GM12801 (cell line): ENCODE results near the gene FRAS1.

Experiments used
- TF ChIP-seq, protein P1 (sequence below): IDR thresholded peaks from one replicate; pipeline ENCODE4 v1.5.1; 2011; ENCODE audit warnings: control low read depth; ENCODE audit not compliant: insufficient read length; ENCODE audit errors: extremely low read depth

Gene FRAS1

DNA sequence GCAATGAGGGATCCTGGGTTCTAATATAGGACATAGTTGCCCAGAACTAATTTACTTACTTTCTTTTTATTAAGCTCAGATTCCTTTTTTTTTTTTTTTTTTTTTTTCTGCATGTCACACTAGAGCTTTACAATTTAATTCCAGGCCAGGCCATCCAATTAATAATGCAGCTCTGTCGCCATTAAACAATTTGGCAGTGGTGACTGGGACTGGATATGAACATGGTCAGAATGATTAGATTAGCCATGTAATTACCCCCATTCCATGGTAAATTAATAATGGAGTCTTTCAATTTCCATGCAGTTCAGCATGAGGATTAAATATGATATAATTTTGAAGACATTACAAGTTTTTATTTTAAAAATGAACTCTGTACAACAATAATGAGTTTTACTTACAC lies 267.5 kb downstream of the FRAS1 start:
- TF ChIP-seq, protein P1, sequence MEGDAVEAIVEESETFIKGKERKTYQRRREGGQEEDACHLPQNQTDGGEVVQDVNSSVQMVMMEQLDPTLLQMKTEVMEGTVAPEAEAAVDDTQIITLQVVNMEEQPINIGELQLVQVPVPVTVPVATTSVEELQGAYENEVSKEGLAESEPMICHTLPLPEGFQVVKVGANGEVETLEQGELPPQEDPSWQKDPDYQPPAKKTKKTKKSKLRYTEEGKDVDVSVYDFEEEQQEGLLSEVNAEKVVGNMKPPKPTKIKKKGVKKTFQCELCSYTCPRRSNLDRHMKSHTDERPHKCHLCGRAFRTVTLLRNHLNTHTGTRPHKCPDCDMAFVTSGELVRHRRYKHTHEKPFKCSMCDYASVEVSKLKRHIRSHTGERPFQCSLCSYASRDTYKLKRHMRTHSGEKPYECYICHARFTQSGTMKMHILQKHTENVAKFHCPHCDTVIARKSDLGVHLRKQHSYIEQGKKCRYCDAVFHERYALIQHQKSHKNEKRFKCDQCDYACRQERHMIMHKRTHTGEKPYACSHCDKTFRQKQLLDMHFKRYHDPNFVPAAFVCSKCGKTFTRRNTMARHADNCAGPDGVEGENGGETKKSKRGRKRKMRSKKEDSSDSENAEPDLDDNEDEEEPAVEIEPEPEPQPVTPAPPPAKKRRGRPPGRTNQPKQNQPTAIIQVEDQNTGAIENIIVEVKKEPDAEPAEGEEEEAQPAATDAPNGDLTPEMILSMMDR: no peak

- TF ChIP-seq, protein P1: no peak
These were observed 268.4 kb downstream of the FRAS1 start for GRCh38 chr4:78325271-78326157.

GRCh38 chr4:78331186-78331585 lies 274.1 kb downstream of the FRAS1 start:
- TF ChIP-seq, protein P1: no peak

DNA sequence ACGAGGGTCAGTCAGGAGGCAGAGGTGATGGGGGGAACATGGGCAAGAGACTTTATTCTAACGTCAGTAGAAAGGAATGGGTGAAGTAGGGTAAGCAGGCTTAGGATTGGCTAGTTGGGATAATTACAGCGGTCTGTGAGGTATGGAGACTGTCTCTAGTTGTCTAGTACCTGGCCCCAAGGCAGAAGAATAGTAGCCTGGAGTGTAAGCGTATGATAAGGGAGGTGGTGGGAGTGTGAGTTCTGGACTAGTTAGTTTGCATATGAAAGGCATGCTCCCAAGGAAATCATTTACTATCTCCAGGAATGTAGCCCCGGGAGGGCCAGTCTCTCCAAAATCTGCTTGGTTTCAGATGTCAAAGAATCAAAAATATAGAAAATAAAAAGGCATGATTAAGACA lies 274.8 kb downstream of the FRAS1 start:
- TF ChIP-seq, protein P1: no peak

GRCh38 chr4:78332976-78333375 lies 275.9 kb downstream of the FRAS1 start:
- TF ChIP-seq, protein P1: no peak

GRCh38 chr4:78336093-78336943 lies 279.2 kb downstream of the FRAS1 start:
- TF ChIP-seq, protein P1: no peak
